Astrocyte of the cerebellum (primary cell): ENCODE data around the gene FRMD5.
"Not testable (repeated sequence)": the region's sequence is repeated elsewhere in the genome, so short reads cannot be mapped to it uniquely, and the experiment has no call there.

ENCODE experiments used
- DNase-seq: peaks from one replicate; pipeline ENCODE4 v3.0.0-alpha.2; 2011; ENCODE audit warnings: low read depth
- H3K4me3 ChIP-seq: 2 replicates; pipeline ENCODE4 v1.5.1; 2011; ENCODE audit warnings: mild to moderate bottlenecking, low read depth, low read length, moderate library complexity
- in situ Hi-C: cut with HindIII; loops from 2 replicates; pipeline ENCODE4 v1.10.0; 2017; ENCODE audit warnings: low sequenced_read_pairs
- TF ChIP-seq, protein P1 (sequence below): IDR thresholded peaks from 2 replicates; pipeline ENCODE4 v1.5.1; 2012; ENCODE audit warnings: low read length, low read depth, moderate library complexity, mild to moderate bottlenecking; ENCODE audit errors: missing control alignments

The FRMD5 gene

DNA sequence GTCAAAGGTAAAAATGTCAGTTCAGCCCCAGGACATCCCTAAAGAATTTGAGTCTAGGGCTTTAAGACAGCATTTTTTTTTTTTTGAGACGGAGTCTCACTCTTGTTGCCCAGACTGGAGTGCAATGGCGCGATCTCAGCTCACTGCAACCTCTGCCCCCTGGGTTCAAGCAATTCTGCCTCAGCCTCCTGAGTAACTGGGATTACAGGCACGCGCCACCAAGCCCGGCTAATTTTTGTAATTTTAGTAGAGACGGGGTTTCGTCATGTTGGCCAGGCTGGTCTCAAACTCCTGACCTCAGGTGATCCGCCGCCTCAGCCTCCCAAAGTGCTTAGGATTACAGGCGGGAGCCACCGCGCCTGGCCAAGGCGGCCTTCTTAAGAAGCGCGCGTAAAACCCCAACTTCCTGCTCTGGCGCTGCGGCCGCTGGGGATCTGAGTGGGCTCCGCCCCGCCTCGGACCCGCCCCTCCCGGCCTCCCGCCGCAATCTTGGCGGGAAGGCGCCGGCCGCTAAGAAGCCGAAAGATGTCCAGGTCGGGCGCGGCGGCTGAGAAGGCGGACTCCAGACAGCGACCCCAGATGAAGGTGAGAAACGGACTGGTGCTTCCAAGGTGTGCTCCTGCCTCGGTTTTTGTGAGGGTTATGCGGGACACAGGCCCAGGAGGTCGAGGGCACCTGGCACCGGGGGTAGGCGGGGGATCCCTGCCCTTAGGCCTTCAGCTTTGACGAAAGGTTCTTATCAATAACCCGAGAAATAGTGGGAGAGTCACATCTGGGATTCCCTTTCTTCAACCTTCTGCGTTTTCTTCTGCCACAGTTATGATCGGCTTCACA, 368.3 kb downstream of the FRMD5 start, which contains the start of gene WDR76:
Gene WDR76 (plus strand): TSS at position 495 of the 834 bp plus-strand sequence. CDS start 31 bp downstream, at position 526.
- in situ Hi-C loops, result no loop called here
- DNase-seq, result peak; percentile 58
- peak within 1 kb of the TSS; percentile 48 for H3K4me3 ChIP-seq
- TF ChIP-seq, protein P1, sequence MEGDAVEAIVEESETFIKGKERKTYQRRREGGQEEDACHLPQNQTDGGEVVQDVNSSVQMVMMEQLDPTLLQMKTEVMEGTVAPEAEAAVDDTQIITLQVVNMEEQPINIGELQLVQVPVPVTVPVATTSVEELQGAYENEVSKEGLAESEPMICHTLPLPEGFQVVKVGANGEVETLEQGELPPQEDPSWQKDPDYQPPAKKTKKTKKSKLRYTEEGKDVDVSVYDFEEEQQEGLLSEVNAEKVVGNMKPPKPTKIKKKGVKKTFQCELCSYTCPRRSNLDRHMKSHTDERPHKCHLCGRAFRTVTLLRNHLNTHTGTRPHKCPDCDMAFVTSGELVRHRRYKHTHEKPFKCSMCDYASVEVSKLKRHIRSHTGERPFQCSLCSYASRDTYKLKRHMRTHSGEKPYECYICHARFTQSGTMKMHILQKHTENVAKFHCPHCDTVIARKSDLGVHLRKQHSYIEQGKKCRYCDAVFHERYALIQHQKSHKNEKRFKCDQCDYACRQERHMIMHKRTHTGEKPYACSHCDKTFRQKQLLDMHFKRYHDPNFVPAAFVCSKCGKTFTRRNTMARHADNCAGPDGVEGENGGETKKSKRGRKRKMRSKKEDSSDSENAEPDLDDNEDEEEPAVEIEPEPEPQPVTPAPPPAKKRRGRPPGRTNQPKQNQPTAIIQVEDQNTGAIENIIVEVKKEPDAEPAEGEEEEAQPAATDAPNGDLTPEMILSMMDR, result no peak

DNA sequence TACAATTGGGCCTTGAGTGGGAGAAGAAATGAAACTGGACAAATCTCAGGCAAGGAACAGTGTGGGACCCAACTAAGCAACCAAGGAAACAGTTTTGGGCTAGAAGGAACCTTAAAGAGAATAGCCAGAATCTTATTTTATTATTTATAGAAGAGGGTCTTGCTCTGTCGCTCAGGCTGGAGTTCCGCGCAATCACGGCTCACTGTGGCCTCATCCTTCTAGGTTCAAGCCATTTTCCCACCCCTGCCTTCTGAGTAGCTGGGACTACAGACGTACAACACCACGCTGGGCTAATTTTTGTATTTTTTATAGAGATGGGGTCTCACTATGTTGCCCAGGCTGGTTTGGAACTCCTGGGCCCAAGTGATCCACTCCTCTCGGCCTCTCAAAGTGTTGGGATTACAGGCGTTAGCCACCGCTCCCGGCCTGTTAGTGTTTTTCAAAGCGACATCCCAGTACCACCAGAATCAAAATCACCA, 369.0 kb downstream of the FRMD5 start:
- H3K4me3 ChIP-seq, result peak overlapping the region; percentile 48
- DNase-seq, result no peak
- in situ Hi-C loops, result no loop called here
- TF ChIP-seq, protein P1, result no peak

GRCh38 chr15:43825305-43825704, 369.8 kb downstream of the FRMD5 start:
- in situ Hi-C loops, H3K4me3 ChIP-seq, DNase-seq: not testable (repeated sequence)

DNA sequence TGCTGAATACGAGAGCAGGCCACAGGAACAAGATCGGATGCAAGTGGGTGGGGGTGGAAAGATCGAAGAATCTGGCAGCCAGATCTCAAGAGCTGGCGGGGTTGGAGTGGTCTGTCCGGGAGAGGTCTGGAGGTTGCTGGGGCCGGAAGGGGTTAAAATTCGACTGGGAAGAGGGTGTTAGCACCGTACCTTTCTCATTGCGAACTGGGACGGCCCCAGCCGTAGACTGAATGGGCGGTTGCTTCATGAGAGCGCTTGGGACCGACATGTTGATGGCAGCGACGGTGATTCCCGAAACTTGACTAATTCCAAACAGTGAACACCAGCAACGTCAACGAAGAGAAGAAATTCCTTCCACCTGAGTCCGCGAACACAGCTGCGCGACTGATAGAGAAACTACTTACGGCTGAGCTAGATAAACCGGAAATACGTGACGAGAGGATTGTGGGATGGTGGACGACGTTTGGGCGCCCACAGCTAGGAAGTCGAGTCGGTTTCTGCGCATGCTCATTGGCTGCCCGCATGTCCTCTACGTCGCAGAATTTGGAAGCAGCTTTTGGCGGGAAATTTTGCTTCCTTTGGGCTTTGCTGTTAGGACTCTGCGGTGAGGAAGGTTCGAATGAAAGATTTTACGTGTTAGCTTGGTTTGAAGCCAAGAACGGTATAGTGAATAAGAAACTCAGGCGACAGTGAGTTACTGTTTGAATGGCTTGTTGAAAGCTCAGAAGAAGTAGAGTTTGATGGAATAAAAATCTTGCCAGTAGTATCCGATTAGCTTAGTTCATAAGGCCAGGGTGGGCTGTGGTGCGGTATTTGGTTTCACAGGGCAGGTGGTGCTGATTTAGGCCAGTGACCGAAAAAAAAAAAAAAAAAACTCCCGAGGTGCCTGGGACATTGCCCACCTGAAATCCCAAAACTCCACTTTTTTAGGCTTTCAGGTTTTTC, 370.5 kb downstream of the FRMD5 start, which contains the start of gene MFAP1:
Gene MFAP1 (minus strand): TSS at position 389 of the 945 bp plus-strand sequence. CDS start 121 bp downstream, at position 268.
- TF ChIP-seq, protein P1, result no peak
- DNase-seq, result peak; percentile 91
- in situ Hi-C loops, result no loop called here
- peak within 1 kb of the TSS; percentile 89 for H3K4me3 ChIP-seq

GRCh38 chr15:43821505-43821904, 373.6 kb downstream of the FRMD5 start:
- no peak for DNase-seq
- no peak overlapping the region for H3K4me3 ChIP-seq
- in situ Hi-C loops, result no loop called here
- TF ChIP-seq, protein P1, result no peak
